ENCODE data around the gene DKKL1. TPM values are rescaled to one million over a fixed set of nuclear protein-coding genes. Genes with fewer than 3 reads are reported as not detected.

Gene DKKL1
- total RNA-seq: 0.36 TPM in 1 of 2 replicates, not detected in the other

GRCh38 chr19:49363268-49364082 is at the start of gene DKKL1:
TSS of gene DKKL1 (plus strand) at chr19:49363877. CDS start at chr19:49363999, 122 bp downstream.

GRCh38 chr19:49324801-49325576 is 38.7 kb upstream of the DKKL1 start, which contains the start of gene SLC6A16:
TSS of gene SLC6A16 (minus strand) at chr19:49325191. CDS start at chr19:49311347, 13,844 bp downstream.

DNA sequence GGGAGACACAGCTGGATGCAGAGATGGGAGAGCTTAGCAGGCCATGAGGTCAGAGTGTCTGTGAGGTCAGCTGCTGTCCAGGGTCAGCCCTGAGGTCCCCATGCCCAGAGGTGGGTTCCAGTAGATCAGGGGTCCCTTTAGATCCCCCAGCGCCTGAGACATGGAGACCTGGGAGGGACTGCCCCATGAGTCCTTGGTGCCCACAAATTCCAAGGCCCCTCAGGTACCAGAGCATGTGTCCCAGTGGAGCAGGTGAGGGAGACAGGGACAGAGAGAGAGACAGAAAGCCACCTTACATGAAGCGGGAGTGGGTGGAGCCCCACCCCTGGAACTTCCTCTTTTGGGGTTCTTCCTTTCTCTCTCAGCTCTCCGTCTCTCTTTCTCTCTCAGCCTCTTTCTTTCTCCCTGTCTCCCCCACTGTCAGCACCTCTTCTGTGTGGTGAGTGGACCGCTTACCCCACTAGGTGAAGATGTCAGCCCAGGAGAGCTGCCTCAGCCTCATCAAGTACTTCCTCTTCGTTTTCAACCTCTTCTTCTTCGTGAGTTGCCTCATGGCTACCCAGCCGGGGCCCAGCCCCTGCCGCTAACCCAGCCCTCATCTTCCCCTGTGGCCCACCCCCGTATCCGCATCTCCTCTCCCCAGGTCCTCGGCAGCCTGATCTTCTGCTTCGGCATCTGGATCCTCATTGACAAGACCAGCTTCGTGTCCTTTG is 28.4 kb upstream of the DKKL1 start, which contains the start of gene CD37:
Gene CD37 (plus strand): TSS at position 336 of the 713 bp plus-strand sequence. CDS start 135 bp downstream, at position 471.

DNA sequence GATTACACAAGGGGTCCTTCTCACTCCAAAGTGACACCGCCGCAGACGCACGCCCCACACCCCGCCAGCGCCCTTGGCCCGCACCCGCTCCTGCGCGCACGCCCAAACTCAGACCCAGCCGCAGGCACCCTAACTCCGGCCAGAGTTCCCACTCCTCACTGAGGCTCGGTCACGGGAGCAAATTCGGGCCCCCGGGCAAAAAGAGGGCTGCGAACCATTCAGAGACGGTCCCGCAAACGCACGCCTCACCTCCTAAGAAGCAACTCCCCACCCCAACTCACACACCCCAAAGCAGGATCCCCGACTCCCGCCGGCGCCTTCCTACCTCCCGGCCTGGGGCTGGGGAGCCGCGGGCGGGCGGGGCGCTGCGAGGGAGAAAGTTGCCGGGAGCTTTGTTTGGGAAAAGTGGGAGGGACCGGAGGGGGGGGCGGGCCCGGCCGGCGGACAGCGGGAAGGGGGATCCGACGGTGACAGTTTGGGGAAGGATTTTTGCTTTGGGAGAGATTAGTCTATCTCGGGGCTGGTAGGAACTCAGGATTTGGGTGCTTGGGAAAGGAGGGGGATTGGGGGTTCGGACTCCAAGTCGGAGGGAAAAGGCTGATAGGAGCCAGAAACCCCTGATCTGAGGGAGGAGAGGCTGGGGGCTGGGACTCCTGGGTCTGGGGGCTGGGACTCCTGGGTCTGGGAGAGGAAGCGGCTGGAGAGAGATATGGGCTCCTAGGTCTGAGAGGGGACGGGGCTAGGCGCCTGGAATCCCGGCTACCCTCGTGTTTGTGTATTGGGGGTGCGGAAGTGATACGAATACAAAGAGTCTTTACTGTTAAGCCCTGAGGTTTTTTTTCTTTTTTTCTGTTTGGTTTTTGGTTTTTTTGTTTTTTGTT is 1.4 kb upstream of the DKKL1 start, which contains the start of gene TEAD2:
Gene TEAD2 (minus strand): TSS at position 369 of the 881 bp plus-strand sequence. CDS start 2,341 bp downstream, outside the sequence.

GRCh38 chr19:49387936-49388372 is 24.3 kb downstream of the DKKL1 start, which contains the start of gene KASH5:
TSS of gene KASH5 (plus strand) at chr19:49388249. CDS start at chr19:49390884, 2,635 bp downstream.

GRCh38 chr19:49423071-49423984 is 59.7 kb downstream of the DKKL1 start, which contains the start of gene PTH2:
TSS of gene PTH2 (minus strand) at chr19:49423441. CDS start at chr19:49423339, 102 bp downstream.

Other genes with a start within 250 kb of the DKKL1 start
- gene LIN7B, start 249.5 kb upstream of the DKKL1 start, total RNA-seq: 12.1 and 13.1 TPM in 2 replicates
- gene C19orf73, start 244.7 kb upstream of the DKKL1 start, total RNA-seq: 0.97 and 2.2 TPM in 2 replicates
- gene PPFIA3, start 244.3 kb upstream of the DKKL1 start, total RNA-seq: 2.8 and 7.6 TPM in 2 replicates
- gene HRC, start 208.5 kb upstream of the DKKL1 start, total RNA-seq: 0.18 and 0.32 TPM in 2 replicates
- 21.4 and 24.2 TPM in 2 replicates for gene TRPM4, start 206.1 kb upstream of the DKKL1 start, total RNA-seq
- 0.97 TPM in 1 of 2 replicates, not detected in the other for gene SLC6A16, start 38.7 kb upstream of the DKKL1 start, total RNA-seq
- not detected in 2 replicates for gene CD37, start 28.5 kb upstream of the DKKL1 start, total RNA-seq
- 27.6 and 32.1 TPM in 2 replicates for gene TEAD2, start 1.5 kb upstream of the DKKL1 start, total RNA-seq
- gene KASH5, start 24.4 kb downstream of the DKKL1 start, total RNA-seq: not detected in 2 replicates
- not detected in 2 replicates for gene PTH2, start 59.6 kb downstream of the DKKL1 start, total RNA-seq
- gene GFY, start 61.5 kb downstream of the DKKL1 start, total RNA-seq: not detected in 2 replicates
- not detected in 2 replicates for gene SLC17A7, start 77.7 kb downstream of the DKKL1 start, total RNA-seq
- 71.0 and 89.9 TPM in 2 replicates for gene PIH1D1, start 87.9 kb downstream of the DKKL1 start, total RNA-seq
- 31.1 and 48.8 TPM in 2 replicates for gene ALDH16A1, start 89.3 kb downstream of the DKKL1 start, total RNA-seq
- gene FLT3LG, start 110.3 kb downstream of the DKKL1 start, total RNA-seq: 3.2 and 5.0 TPM in 2 replicates
- 3,850 and 3,885 TPM in 2 replicates for gene RPL13A, start 123.7 kb downstream of the DKKL1 start, total RNA-seq
- gene RPS11, start 132.6 kb downstream of the DKKL1 start, total RNA-seq: 4,588 and 4,689 TPM in 2 replicates
- gene FCGRT, start 148.8 kb downstream of the DKKL1 start, total RNA-seq: 130 and 246 TPM in 2 replicates
- gene RCN3, start 164.1 kb downstream of the DKKL1 start, total RNA-seq: 274 and 377 TPM in 2 replicates
- gene NOSIP, start 216.7 kb downstream of the DKKL1 start, total RNA-seq: 56.3 and 65.0 TPM in 2 replicates
- gene PRRG2, start 217.4 kb downstream of the DKKL1 start, total RNA-seq: not detected in 2 replicates
- 4.4 and 5.2 TPM in 2 replicates for gene PRR12, start 227.3 kb downstream of the DKKL1 start, total RNA-seq

Measured in cardiac atrium fibroblast (primary cell).